Sigmoid colon (tissue), 7 donors: Measurements from ENCODE around the gene ATXN1. TPM values are rescaled to one million over a fixed set of nuclear protein-coding genes. Genes with fewer than 3 reads are reported as not detected.

ENCODE experiments used
- DNase-seq: peaks from one replicate; pipeline ENCODE4 v3.0.0-alpha.2; 2019
- H3K27ac ChIP-seq, 4 donors: fragments of 200-600 bp; sonication (generic); one replicate each; pipeline ENCODE4 v1.5.1; 2016 to 2019; ENCODE audit warnings: mild to moderate bottlenecking in 1 of 4
- H3K27me3 ChIP-seq, 3 donors: fragments of 200-600 bp; sonication (generic); one replicate each; pipeline ENCODE4 v1.5.1; 2019; ENCODE audit warnings: mild to moderate bottlenecking in 1 of 3
- H3K36me3 ChIP-seq, 4 donors: fragments of 200-600 bp; sonication (generic); one replicate each; pipeline ENCODE4 v1.5.1; 2016 to 2019
- H3K4me1 ChIP-seq, 4 donors: fragments of 200-600 bp; sonication (generic); one replicate each; pipeline ENCODE4 v1.5.1; 2017 to 2019
- H3K4me3 ChIP-seq, 4 donors: fragments of 200-600 bp; sonication (generic); one replicate each; pipeline ENCODE4 v1.5.1; 2017 to 2019; ENCODE audit warnings: mild to moderate bottlenecking in 2 of 4, moderate library complexity in 1 of 4
- H3K9me3 ChIP-seq, 4 donors: fragments of 200-600 bp in 3 of 4; sonication (generic) in 3 of 4; one replicate each; pipeline versions ENCODE4 v1.5.1 to v1.6.1; 2013 to 2019
- CTCF ChIP-seq, 4 experiments: fragments of 450-650 bp in 3 of 4; fragments of 200-600 bp in 1 of 4; IDR thresholded peaks; one replicate each; pipeline ENCODE4 v1.5.1; 2016 to 2019; ENCODE audit warnings: antibody characterized with exemption in 4 of 4, mild to moderate bottlenecking in 3 of 4, moderate library complexity in 2 of 4
- EP300 ChIP-seq, 4 donors: sonication (generic); formaldehyde crosslinking; IDR thresholded peaks; one replicate each; pipeline ENCODE4 v1.6.1; 2017; ENCODE audit warnings: antibody characterized with exemption in 4 of 4
- POLR2A ChIP-seq, 2 donors: fragments of 450-650 bp; IDR thresholded peaks; one replicate each; pipeline ENCODE4 v1.6.1; 2016; ENCODE audit warnings: antibody characterized with exemption in 2 of 2, mild to moderate bottlenecking in 2 of 2, moderate library complexity in 2 of 2
- POLR2AphosphoS5 ChIP-seq, 4 donors: sonication (generic); formaldehyde crosslinking; IDR thresholded peaks; one replicate each; pipeline ENCODE4 v1.6.1; 2017; ENCODE audit warnings: antibody characterized with exemption in 4 of 4
- WGBS, 2 donors: extraction: QIAGEN DNeasy Blood & Tissue Kit; methylation state at CpG; one replicate each; pipeline ENCODE4 v1.1.7; 2013; 5-methylcytosine and 5-hydroxymethylcytosine counted together
- intact Hi-C: fragments of 100-400 bp; cut with DNase I; formaldehyde crosslinking; loops from one replicate; pipeline ENCODE4 v1.15.1; 2023
- polyA plus RNA-seq, 3 donors: library from polyadenylated mRNA; stranded (reverse); fragments of 200-250 nt; gene quantifications; one replicate each; pipeline ENCODE4 v1.2.3, GENCODE V29; 2013
- total RNA-seq, 4 donors: library from RNA; depleted of rRNA; stranded (reverse); fragments of >200 nt; gene quantifications; one replicate each; pipeline ENCODE4 v1.1.0, GENCODE V29; 2016
- donor health status: healthy with polysubstance abuse.
- donor health status: Bipolar disorder and iron deficiency.
- donor health status: healthy.

ATXN1 gene
- total and polyA plus RNA-seq, 7 donors, result 4.8 to 95.3 (median 37.7) TPM

DNA sequence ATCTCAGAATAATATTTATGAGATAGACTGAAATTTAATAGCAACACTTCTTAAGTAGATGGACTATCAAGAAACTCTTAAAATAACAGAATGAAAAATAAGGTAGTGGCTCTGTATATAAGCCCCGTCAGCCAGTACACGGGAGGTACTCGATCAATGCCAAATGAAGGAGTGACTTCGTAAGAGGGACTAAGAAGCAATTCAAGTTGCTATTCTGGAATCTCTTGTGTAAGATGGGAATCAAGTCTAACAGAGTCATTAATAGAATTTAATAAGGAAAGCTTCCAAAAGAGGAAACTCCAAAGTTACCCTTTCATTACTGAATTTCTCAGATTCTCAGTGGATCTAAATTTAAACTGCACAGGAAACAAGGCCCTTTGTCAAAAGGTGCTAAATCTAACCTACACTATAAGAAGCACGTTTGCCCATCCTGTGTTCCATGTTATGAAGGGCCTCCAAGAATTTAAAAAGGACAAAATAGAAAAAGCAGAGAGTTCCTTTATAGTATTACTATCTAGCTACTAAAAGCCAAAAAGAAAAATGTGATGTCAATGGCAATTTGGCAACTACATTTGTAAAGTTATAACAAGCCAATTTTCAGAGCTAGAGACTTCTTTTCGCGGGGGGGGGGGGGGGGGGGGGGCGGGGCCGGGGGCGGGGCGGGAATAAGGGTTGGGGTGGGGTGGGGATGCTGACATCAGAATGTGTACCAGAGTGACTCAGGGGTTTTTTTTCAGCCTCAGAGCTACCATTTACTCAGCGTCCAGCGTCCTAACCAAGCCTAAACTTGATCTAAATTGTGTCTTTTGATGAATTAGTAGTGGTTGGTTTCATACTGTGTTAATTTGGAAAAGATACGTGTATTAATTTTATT lies 322.3 kb downstream of the ATXN1 start:
- no peaks in the 10 kb centered on the region for H3K36me3 ChIP-seq
- intact Hi-C loops, result no loop called here
- peaks cover 0 to 26% (median 13%) of the 10 kb centered on the region in 4 donors for H3K4me1 ChIP-seq
- H3K27me3 ChIP-seq, result no peaks in the 10 kb centered on the region
- H3K27ac ChIP-seq, result peak overlapping the region in 1 of 4 donors; percentile 55
- TF ChIP-seq POLR2A (IDR thresholded peaks at IDR 0.05) (no peak), POLR2AphosphoS5 (IDR thresholded peaks at IDR 0.05) (peak in 1 of 4 donors; percentile 19)
- no peak for DNase-seq
- H3K4me3 ChIP-seq, result no peak overlapping the region
- no peaks in the 10 kb centered on the region for H3K9me3 ChIP-seq
- WGBS, 2 donors, result 45 to 50% methylated on average over 14 of the region's 14 CpGs

- no peaks in the 10 kb centered on the region for H3K27me3 ChIP-seq
- no peak overlapping the region for H3K4me3 ChIP-seq
- intact Hi-C loops, result no loop called here
- H3K36me3 ChIP-seq, result no peaks in the 10 kb centered on the region
- WGBS, 2 donors, result 89 to 90% methylated on average over 3 of the region's 3 CpGs
- no peak for DNase-seq
- H3K27ac ChIP-seq, result no peak overlapping the region
- peaks cover 0 to 35% (median 21%) of the 10 kb centered on the region in 4 donors for H3K4me1 ChIP-seq
- TF ChIP-seq EP300 (IDR thresholded peaks at IDR 0.05) (no peak), POLR2AphosphoS5 (IDR thresholded peaks at IDR 0.05) (no peak), CTCF (IDR thresholded peaks at IDR 0.05) (no peak), POLR2A (IDR thresholded peaks at IDR 0.05) (no peak)
- H3K9me3 ChIP-seq, result no peaks in the 10 kb centered on the region
Measured at GRCh38 chr6:16437984-16438383, 323.3 kb downstream of the ATXN1 start.

GRCh38 chr6:16437095-16437494 lies 324.2 kb downstream of the ATXN1 start:
- no peaks in the 10 kb centered on the region for H3K27me3 ChIP-seq
- H3K9me3 ChIP-seq, result no peaks in the 10 kb centered on the region
- TF ChIP-seq POLR2A (IDR thresholded peaks at IDR 0.05) (no peak), POLR2AphosphoS5 (IDR thresholded peaks at IDR 0.05) (no peak), EP300 (IDR thresholded peaks at IDR 0.05) (no peak), CTCF (IDR thresholded peaks at IDR 0.05) (no peak)
- peaks cover 0 to 44% (median 30%) of the 10 kb centered on the region in 4 donors for H3K4me1 ChIP-seq
- H3K36me3 ChIP-seq, result no peaks in the 10 kb centered on the region
- 92 to 96% methylated on average over 7 of the region's 7 CpGs for WGBS, 2 donors
- no peak overlapping the region for H3K4me3 ChIP-seq
- H3K27ac ChIP-seq, result no peak overlapping the region
- DNase-seq, result no peak
- intact Hi-C loops, result no loop called here

DNA sequence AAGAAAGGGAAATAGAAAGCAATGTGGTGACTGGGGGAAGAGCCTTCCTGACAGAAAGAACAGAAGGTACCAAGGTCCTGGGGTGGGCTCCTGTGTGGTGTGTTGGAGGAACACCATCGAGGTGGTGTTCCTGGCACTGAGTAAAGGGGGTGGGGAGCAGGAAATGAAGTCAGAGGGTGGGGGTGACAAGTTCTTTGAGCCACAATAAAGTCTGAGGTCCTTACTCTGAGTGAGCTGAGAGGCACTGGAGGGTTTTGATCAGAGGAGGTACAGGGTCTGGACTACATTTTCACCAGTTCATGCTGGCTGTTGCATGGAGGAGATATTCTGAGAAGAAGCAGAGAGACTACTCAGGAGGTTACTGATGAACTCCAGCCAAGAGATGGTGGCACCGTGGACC lies 324.7 kb downstream of the ATXN1 start:
- WGBS, 2 donors, result 73 to 92% methylated on average over 2 of the region's 2 CpGs
- no peak for DNase-seq
- Histone ChIP-seq H3K27ac (no peak overlapping the region), H3K27me3 (no peaks in the 10 kb centered on the region), H3K4me3 (no peak overlapping the region), H3K4me1 (peaks cover 0 to 49% (median 33%) of the 10 kb centered on the region in 4 donors), H3K9me3 (no peaks in the 10 kb centered on the region), H3K36me3 (no peaks in the 10 kb centered on the region)
- TF ChIP-seq POLR2AphosphoS5 (IDR thresholded peaks at IDR 0.05), result no peak
- TF ChIP-seq POLR2A (IDR thresholded peaks at IDR 0.05), result no peak
- TF ChIP-seq EP300 (IDR thresholded peaks at IDR 0.05), result no peak
- TF ChIP-seq CTCF (IDR thresholded peaks at IDR 0.05), result no peak
- intact Hi-C loops, result no loop called here

- no peak for TF ChIP-seq CTCF (IDR thresholded peaks at IDR 0.05)
- 93 to 98% methylated on average over 4 of the region's 4 CpGs for WGBS, 2 donors
Measured at GRCh38 chr6:16434885-16435284, 326.4 kb downstream of the ATXN1 start.

More at GRCh38 chr6:16434885-16435284, 326.4 kb downstream of the ATXN1 start:
- Histone ChIP-seq H3K27ac (no peak overlapping the region), H3K9me3 (no peaks in the 10 kb centered on the region), H3K27me3 (no peaks in the 10 kb centered on the region), H3K36me3 (no peaks in the 10 kb centered on the region), H3K4me3 (no peak overlapping the region), H3K4me1 (peaks cover 0 to 63% (median 37%) of the 10 kb centered on the region in 4 donors)
- intact Hi-C loops, result no loop called here
- no peak for DNase-seq
